RCC 7860 (cell line): ENCODE results near the gene SLC7A1.

Experiments used
- DNase-seq: peaks from one replicate; pipeline ENCODE4 v3.0.0-alpha.2; 2015; ENCODE audit warnings: low spot score
- FAIRE-seq: peaks from 2 replicates; lab custom pipeline; 2012; peaks lifted over from hg19 to GRCh38; lab: Jason Lieb, UNC

The SLC7A1 gene

DNA sequence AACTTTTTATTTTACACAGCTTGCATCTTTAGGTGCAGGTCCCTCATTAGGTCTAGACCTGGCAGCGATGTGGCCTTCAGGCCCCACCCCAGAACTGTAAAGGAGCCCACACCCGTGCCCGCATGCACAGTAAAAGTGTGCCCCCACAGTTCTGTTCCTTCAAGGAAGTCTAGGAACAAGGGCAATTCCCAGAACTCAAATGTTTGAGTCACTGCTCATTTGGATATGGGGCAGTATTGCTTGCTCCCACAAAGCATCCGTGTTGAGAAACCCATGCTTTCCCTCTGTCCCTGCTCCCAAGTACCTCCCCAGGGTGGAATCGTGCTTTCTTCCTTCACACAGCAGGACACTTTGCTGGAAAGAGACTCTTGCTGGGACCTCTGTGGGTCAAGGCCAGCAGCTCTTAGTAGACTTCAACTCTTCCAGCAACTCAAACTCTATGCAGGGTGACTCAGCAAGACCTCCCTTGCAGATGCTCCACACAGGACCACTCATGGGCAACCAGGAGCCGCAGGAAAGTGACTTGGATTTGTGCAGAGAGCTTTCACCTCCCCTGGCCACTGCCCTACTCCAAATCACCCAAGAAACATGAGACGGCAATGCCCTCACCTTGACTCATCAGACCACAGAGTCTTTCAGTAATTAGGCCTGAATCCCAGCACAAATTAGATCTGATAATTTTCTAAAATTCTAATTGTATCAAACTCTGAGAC is 12.3 kb downstream of the SLC7A1 start:
- DNase-seq (peak; percentile 88), FAIRE-seq (peak; percentile 95)

DNA sequence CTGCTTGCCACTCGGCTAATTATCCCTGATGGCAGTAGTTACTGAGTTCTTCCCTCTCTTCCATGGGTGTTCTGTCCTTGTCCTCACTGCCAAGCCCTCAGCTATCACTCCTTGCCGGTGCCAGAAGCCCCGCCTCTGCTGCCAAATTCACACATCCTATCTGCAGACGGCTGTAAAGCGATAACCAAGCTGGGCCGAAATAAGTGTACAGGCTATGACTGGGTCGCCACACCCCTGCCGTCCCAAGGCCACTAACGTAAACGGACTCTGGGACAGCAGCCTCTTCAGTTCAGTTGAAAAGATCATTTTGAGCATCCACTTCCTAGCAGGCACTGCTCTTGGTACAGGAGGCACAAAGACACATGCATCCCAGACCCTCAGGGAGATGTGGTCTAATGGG is 13.3 kb downstream of the SLC7A1 start:
- DNase-seq (no peak), FAIRE-seq (no peak)

DNA sequence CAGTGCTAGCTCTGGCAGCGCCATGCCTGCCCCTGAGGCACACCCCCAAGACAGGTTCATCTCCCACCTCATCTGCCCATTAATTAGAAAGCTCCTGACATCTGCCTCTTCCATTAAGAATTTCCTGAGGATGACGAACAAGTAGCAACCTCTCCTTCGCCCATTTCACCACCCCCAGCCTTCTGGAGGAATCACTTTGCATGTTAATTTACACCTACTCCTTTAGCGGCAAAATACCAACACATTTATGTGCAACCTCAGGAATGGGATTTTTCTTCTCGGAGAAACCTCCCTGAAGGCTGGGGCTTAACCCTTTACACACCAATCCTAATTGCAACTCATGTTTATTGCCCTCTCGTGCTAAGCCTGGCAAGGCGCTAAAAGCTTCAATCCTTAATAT is 13.8 kb downstream of the SLC7A1 start:
- DNase-seq (no peak), FAIRE-seq (no peak)

DNA sequence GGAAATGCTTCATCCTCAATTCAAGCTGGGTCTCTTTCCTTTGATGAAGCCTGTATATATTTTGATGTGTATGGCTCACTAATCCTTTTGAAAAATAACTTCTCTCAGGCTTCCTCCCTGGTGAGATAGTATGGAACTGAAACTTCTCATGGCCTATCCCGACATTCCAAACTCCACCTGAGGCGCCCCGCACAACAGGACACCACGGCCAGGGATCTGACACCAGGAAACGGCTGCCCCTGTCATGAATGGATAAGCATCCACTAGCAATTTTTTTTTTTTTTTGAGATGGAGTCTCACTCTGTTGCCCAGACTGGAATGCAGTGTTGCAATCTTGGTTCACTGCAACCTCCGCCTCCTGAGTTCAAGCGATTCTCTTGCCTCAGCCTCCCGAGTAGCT is 16.4 kb downstream of the SLC7A1 start:
- FAIRE-seq = no peak
- no peak for DNase-seq

DNA sequence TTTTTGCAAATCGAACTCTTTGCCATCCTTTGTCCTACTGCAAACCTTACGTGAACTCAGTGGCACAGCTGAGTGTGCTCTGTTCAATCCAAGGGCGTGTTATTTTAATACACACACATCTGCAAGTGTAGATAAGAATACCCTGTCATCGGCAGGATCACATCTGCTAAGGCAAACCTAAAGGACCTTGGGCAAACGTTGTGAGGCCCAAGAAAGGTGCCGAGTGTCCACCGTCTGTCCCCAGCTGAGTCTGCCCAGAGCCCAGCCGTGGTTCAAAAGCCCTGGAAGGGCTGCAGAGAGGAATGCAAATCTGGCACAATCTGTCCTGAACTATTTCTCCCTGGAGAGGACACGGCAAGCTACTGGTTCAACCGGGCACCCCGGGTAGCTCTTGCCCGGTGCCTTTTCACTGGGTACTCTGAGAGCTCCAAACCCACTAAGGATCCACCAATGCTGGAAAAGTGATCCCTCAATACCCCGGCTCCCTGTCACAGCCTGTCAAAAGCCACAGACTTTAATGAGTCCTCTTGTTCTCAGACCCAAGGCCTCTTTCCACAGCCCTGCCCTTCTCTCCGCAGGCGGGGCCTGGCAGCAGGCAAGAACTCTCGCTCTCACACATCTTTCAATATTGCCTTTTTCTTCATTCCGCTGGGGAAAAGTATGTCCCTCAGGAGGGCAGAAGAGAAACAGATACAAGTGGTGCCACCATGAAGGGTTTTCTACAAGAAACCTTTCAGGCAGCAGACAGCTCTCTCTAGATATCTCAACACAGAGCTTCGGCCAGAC is 17.0 kb downstream of the SLC7A1 start:
- DNase-seq (no peak), FAIRE-seq (no peak)

DNA sequence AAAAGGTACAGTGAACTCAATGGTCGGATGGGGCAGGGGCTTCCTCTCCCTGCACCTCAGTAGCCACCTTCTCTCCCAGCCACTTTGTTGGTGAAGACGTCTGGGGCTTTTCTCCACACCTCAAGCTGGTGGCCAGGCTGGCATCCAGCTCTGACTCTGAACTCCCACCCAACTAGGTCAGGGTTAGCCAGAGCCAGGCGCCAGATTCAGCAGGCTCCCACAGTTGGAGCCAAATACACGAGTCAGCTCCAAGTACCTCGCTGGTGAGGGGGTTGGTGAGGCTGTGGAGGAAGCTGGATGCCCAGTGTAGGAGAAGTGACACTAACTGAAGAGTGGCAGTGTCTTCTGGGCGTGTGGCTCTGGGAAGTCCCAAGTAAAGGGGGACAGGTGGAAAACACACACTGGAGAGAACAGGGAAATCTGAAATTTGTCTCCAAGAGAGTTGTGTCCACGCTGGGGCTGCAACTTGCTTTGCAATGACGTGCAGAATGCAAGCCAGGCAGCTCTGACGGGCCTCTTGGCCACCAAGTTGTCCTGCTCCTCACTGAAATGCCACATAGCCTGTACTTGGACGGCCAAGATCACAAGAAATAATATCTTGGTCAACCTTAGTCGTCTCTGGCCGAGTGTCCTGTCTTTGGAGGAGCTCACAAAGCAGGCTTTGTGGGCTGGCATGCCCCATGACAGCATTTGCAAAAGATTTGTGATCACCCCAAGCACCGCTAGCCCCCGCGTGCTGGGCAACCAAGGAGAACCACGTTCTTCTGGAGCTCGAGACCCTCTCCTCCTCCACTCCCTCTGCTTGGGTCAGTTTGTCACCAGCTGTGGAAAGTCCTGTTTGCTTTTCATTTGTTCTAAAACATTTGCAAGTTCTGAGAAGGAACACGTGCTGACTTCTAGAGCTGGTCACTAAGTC is 18.1 kb downstream of the SLC7A1 start:
- peak; percentile 30 for DNase-seq
- no peak for FAIRE-seq

- FAIRE-seq = no peak
- no peak for DNase-seq
Observed at GRCh38 chr13:29576581-29576980, 18.9 kb downstream of the SLC7A1 start.

GRCh38 chr13:29575098-29575497 is 20.4 kb downstream of the SLC7A1 start:
- no peak for FAIRE-seq

GRCh38 chr13:29573190-29573589 is 22.3 kb downstream of the SLC7A1 start:
- FAIRE-seq (no peak), DNase-seq (no peak)

More at GRCh38 chr13:29575098-29575497, 20.4 kb downstream of the SLC7A1 start:
- DNase-seq = no peak

- DNase-seq (no peak), FAIRE-seq (no peak)
Observed at GRCh38 chr13:29572575-29572974, 22.9 kb downstream of the SLC7A1 start.

DNA sequence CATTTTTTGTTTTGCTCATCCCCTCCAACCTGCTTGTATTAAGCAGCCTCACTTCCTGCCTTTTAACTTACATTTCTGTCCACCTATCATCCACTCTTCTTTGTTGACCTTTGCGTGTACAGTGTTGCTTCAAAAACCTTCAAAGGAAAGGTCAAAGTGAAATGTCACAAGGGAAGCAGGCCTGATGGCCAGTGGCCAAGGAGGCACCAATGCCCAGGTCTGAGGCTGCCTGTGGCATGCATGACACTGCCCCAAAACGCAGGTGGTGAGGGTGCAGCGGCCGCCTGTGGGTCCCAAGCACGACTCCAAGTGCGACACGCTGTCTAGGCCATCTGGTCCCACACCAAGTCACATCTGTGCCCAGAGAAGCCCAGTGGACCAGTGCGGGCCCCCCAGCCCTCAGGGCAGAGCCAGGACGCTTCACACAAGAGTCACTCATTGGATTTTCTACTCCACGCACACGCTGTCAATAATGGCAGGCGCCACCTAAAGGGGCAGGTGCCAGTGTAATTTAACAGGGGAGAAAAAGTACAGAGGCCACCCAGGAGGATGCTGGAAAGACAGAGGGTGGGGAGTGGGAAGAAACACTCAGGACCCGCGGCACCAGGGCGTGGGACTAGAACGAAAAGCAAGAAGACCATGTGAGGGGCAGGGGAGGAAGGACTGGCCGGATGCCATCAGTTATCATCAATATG is 23.5 kb downstream of the SLC7A1 start:
- no peak for FAIRE-seq
- no peak for DNase-seq

GRCh38 chr13:29570051-29570654 is 25.3 kb downstream of the SLC7A1 start:
- FAIRE-seq (no peak), DNase-seq (no peak)

- DNase-seq = no peak
- FAIRE-seq = no peak
Observed at GRCh38 chr13:29569253-29570050, 26.0 kb downstream of the SLC7A1 start.

GRCh38 chr13:29568731-29569130 is 26.8 kb downstream of the SLC7A1 start:
- FAIRE-seq = no peak
- DNase-seq = no peak

GRCh38 chr13:29567411-29567810 is 28.1 kb downstream of the SLC7A1 start:
- FAIRE-seq = no peak
- DNase-seq = no peak

DNA sequence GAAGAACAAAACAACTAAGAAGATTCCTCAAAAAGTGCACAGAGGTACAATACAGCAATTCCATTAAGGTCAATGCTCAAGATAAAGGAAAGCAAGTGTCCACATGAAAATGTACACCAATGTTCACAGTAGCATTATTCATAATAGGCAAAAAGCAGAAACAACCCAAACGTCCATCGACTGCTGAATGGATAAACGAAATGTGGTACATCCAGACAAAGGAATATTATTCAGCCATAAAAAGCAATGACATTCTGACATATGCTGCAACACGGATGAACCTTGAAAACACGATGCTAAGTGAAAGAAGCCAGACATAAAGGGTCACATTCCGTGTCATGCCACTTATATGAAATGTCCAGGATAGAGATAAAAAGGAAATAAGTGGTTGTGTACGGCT is 29.3 kb downstream of the SLC7A1 start:
- DNase-seq = no peak
- FAIRE-seq = no peak

DNA sequence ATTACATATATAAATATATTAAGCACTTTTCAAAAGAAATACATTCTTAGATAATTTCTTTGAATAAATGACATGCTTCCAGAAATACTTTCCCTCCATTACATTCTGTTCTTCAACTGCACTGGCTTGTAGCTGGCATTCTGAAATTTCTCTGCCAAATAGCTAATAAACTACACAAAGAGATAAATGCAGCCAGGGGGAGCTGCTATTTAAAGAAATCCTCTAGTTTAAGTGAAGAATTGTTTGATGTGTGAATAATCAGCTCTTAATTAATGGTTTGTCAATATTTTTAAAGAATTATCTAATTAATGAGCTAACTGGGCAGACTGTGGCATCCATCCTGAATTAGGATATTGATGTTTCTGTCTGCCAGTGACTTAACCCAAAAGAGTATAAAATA is 30.7 kb downstream of the SLC7A1 start:
- DNase-seq (no peak), FAIRE-seq (no peak)

DNA sequence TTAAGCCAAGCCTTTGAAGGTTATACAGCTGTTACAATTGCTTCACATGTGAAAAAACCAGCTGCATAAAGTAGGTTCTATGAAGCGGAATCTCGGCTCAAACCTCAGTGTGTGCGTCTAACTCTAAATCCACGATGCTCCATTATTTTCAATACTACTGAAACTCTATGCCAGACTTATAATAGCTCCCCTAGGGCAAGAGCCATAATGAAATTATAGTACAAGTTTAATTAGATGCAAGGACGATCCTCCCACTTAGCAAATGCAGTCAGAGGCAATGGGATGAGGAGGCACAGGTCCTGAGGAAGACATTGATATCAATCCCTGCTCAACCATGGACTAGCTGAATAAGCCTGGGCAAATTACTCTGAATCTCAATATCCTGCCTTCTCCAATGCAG is 31.1 kb downstream of the SLC7A1 start:
- no peak for DNase-seq

GRCh38 chr13:29563941-29564340 is 31.5 kb downstream of the SLC7A1 start:
- DNase-seq (no peak), FAIRE-seq (no peak)

More for the DNA sequence above, 31.1 kb downstream of the SLC7A1 start:
- no peak for FAIRE-seq
